Fibroblast of mammary gland (primary cell): ENCODE data around the gene TLK2.

Source experiments
- DNase-seq: peaks from one replicate; pipeline ENCODE4 v3.0.0-alpha.2; 2010; ENCODE audit warnings: low read depth
- H3K4me3 ChIP-seq: 2 replicates; pipeline ENCODE4 v1.5.1; 2011; ENCODE audit warnings: low read depth, mild to moderate bottlenecking, low read length, moderate library complexity; ENCODE audit not compliant: control insufficient read depth
- TF ChIP-seq, protein P1 (sequence below): conservative IDR thresholded peaks from 2 replicates; pipeline ENCODE4 v1.5.1; 2011; ENCODE audit warnings: low read depth, low read length, inconsistent platforms; ENCODE audit not compliant: control insufficient read depth, insufficient read depth

The TLK2 gene

DNA sequence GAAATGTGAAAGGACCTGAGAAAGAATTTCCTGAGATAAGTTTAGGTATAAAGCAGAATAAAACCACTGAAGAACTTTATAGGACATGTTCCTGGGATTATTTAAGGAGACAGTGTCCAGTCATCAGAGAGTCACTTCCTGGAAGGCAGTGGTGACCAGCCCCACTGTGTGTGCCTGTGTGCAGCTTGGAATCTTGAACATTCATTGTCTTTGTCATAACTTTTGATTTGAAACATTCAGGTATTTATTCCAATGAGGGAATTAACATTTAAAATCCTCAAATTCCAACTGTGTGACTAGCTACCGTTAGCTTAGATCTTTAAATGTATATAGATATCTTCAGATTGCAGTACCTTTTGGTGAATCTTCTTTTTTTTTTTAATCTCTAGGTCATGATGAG lies 87.2 kb downstream of the TLK2 start:
- TF ChIP-seq, protein P1, sequence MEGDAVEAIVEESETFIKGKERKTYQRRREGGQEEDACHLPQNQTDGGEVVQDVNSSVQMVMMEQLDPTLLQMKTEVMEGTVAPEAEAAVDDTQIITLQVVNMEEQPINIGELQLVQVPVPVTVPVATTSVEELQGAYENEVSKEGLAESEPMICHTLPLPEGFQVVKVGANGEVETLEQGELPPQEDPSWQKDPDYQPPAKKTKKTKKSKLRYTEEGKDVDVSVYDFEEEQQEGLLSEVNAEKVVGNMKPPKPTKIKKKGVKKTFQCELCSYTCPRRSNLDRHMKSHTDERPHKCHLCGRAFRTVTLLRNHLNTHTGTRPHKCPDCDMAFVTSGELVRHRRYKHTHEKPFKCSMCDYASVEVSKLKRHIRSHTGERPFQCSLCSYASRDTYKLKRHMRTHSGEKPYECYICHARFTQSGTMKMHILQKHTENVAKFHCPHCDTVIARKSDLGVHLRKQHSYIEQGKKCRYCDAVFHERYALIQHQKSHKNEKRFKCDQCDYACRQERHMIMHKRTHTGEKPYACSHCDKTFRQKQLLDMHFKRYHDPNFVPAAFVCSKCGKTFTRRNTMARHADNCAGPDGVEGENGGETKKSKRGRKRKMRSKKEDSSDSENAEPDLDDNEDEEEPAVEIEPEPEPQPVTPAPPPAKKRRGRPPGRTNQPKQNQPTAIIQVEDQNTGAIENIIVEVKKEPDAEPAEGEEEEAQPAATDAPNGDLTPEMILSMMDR: no peak
- H3K4me3 ChIP-seq: no peak overlapping the region
- peak; percentile 85 for DNase-seq

DNA sequence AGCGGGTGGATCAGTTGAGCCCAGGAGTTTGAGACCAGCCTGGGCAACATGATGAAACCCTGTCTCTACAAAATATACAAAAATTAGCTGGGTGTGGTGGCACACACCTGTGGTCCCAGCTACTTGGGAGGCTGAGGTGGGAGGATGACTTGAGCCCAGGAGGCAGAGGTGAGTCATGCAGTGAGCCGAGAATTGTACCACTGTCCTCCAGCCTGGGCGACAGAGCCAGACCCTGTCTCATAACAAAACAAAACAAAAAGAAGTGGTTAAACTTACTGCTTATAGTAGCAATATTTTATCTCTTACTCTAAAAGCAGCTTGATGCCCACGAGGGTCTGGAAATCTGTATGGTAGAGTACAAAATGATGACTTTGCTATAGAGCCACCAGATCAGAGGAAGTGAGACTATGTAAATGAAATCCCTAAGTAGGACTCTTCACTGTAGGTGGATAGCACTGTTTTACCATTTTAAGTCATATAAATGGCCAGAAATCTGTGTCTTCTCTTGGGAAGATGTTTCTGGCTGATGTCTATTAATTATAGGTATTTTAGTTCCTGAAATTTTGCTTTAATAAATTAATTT lies 88.5 kb downstream of the TLK2 start:
- H3K4me3 ChIP-seq: no peak overlapping the region
- peak; percentile 14 for DNase-seq
- TF ChIP-seq, protein P1: no peak

DNA sequence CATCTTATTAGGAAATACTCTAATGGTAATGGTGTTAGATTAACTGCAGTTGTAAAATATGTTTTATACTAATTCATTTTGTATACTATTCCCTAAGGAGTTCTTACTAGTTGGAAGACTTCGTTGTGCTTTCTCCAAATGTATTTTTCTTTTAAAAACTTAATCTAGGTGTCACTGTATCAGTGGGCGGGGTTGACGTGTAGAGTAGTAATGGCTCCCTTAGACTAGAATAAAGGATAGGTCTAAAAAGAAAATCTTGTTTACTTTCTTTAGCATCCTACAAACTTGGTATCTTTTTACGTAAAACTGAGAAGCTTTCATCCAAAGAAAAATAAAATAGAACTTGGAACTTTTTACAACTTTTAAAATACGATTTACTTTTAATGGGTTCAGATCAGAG lies 93.9 kb downstream of the TLK2 start:
- H3K4me3 ChIP-seq: no peak overlapping the region
- TF ChIP-seq, protein P1: no peak
- DNase-seq: no peak

DNA sequence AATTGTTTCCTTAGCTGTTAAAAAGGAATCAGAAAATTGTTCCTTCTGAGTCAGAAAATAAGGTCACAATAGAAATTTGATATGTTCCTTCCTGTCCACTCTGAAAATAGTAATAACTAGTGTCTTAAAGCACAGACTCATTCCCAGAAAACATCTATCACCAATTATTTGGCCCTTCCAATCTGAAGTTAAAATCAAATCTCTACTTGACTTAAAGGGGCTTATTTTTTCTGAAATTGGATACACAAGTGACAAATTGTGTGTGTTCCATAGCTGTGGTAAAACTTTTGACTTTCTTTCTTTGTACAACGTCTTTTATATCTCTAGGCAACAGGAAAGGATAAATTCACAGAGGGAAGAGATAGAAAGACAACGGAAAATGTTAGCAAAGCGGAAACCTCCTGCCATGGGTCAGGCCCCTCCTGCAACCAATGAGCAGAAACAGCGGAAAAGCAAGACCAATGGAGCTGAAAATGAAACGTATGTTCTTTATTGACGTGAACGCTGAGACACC lies 94.3 kb downstream of the TLK2 start:
- H3K4me3 ChIP-seq: no peak overlapping the region
- peak; percentile 53 for DNase-seq
- TF ChIP-seq, protein P1: no peak

DNA sequence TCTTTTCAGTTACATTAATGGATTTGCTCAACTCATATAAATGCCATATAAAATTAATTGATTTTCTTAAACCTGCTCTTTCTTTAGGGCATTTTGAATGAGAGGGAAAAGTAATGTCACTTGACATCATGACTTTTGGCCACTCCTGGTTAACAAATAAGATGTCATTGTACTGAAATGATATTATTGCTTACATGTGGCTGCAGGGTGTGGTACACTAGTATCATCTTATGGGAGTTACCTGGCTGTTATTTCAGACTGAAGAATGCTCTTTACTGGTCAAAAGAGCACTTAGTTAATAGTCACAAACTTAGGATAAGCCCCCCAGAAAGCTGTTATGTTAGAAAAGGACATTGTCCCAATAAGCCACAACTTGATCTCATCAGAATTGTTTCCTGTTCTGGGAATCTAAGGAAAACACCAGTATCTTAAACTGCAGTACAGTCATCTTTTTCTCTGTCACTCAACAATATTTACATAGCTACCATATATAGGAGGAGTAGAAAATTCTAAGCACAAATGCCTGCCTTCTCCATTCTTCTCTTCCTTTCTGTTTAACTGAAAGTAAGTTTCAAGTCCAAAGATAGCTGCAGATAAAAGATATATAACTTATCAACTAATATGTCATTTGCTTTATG lies 95.0 kb downstream of the TLK2 start:
- no peak overlapping the region for H3K4me3 ChIP-seq
- TF ChIP-seq, protein P1: no peak
- no peak for DNase-seq

DNA sequence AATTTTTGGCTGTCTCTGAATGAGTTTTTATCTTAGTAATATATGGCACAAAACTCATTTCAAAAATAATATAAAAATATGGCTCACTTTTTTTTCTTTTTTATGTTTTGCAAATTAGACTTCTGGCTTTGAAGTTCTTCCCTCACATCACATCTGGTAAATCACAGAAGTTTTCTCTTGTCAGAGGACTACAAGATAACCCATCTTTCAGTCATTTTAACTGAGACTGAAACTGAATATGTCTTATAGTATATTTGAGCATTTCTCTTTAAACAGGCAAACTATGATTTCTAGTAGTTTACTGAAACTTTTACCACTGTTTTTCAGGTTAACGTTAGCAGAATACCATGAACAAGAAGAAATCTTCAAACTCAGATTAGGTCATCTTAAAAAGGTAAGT lies 97.8 kb downstream of the TLK2 start:
- TF ChIP-seq, protein P1: no peak
- H3K4me3 ChIP-seq: no peak overlapping the region
- no peak for DNase-seq
